ENCODE data around the gene ACTMAP.

ACTMAP gene

DNA sequence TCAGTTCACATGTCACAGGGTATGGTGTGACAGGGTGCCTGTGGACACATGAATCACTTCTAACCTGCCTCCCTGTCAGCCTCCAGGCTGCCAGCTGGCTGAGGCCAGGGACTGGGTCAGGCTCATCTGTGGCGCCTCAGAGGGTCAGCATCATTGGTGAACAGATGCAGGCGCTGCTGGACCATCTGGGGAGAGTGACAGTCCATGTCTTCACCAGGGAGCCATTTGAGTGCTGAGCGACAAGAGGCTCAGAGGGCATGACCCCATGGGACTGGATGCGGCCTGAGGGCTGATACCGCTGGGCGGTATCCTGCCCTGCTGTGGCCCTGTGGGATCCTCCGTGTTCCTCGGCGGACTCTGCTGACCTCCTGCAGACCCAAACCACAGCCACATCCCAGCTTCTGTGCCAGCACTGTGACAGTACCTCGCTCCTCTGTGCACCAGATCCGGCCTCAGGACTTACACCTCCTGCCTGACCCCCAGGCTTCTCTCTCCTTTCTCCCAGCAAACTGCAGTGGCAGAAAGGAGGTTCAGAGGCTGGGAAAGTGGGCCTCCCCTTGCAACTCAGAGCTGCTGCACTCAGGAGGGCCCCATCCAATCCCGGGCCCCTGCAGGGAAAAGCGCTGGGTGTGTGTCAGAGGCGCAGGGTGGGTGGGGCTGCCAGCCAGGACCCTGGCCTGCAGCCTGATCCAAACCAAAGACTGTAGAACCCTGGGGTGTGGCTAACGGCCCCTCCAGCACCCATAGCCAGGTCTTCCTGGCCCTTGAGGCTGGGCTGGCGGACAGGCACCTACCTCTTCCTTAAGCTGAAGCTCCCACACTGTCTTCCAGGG is 10.2 kb downstream of the ACTMAP start:
- H3K4me3 ChIP-seq = no peak overlapping the region
- peak overlapping the region; percentile 42 to 63 for H3K27ac ChIP-seq
- peaks cover 39 to 62% (median 54%) of the 10 kb centered on the region in 3 donors for H3K36me3 ChIP-seq
- H3K27me3 ChIP-seq = no peaks in the 10 kb centered on the region
- intact Hi-C loops (cut with DNase I; ENCODE audit: low total_unique reads) = no loop called here
- H3K4me1 ChIP-seq = peaks cover 0 to 17% (median 8%) of the 10 kb centered on the region in 4 donors
- no peak for DNase-seq
- TF ChIP-seq, protein P1, sequence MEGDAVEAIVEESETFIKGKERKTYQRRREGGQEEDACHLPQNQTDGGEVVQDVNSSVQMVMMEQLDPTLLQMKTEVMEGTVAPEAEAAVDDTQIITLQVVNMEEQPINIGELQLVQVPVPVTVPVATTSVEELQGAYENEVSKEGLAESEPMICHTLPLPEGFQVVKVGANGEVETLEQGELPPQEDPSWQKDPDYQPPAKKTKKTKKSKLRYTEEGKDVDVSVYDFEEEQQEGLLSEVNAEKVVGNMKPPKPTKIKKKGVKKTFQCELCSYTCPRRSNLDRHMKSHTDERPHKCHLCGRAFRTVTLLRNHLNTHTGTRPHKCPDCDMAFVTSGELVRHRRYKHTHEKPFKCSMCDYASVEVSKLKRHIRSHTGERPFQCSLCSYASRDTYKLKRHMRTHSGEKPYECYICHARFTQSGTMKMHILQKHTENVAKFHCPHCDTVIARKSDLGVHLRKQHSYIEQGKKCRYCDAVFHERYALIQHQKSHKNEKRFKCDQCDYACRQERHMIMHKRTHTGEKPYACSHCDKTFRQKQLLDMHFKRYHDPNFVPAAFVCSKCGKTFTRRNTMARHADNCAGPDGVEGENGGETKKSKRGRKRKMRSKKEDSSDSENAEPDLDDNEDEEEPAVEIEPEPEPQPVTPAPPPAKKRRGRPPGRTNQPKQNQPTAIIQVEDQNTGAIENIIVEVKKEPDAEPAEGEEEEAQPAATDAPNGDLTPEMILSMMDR (IDR thresholded peaks at IDR 0.05) = no peak
- H3K9me3 ChIP-seq = no peaks in the 10 kb centered on the region

DNA sequence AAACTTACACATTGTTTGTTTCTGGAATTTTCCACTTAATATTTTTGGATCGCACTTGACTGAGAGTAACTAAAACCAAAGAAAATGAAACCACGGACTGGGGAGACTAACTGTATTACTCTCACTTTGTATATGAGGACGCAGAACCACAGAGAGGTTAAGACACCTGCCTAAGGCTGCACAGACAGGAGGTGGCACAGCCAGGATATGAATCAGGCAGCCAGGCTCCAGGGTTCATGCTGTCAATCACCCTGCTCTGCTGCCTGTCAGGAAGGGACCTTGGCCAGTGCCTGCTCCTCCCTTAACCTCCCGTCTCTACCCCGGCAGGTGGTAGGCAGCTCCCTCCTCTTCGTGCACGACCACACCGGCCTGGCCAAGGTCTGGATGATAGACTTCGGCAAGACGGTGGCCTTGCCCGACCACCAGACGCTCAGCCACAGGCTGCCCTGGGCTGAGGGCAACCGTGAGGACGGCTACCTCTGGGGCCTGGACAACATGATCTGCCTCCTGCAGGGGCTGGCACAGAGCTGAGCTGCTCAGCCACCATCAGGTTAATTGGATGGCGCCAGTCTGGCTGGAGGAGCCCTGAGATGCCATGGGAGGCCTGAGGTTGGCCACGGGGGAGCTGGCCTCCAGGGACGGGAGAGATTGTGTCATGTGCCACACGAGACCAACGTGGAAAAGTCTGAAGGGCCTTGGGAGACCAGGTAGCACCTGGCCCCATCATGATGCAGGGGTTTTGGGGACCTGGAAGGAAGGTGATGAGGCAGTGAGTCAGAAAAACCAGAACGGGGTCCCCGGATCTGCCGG is 11.0 kb downstream of the ACTMAP start:
- Histone ChIP-seq H3K4me1 (peaks cover 0 to 10% (median 2%) of the 10 kb centered on the region in 4 donors), H3K27me3 (no peaks in the 10 kb centered on the region), H3K36me3 (peaks cover 47 to 71% (median 63%) of the 10 kb centered on the region in 3 donors), H3K4me3 (no peak overlapping the region), H3K27ac (peak overlapping the region; percentile 42 to 63), H3K9me3 (no peaks in the 10 kb centered on the region)
- TF ChIP-seq, protein P1 (IDR thresholded peaks at IDR 0.05) = no peak
- no peak for DNase-seq
- intact Hi-C loops (cut with DNase I; ENCODE audit: low total_unique reads) = no loop called here

DNA sequence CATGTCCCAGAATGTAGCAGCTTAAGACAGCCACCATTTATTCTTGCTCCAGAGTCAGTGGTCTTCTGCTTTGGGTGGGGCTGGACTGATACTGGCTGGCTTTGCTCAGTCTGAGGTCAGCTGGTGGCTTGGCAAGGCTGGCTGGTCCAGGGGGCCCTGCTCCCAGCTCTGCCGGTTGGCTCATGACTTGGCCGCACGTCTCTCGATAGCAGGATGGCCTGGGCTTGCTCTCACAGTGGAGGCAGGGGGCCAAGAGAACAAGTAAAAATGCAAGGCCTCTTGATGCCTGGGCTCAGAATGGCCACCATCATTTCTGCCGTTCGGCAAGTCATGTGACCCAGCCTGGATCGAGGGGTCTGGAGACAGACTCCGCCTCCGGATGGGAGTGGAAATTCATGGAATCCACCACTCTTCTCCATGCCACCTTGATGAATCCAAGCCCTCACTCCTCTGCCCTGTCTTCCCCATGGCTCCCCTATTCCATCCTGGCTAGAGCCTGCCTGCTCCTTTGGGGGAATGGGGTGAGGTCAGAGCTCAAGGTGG is 13.1 kb downstream of the ACTMAP start:
- peaks cover 0 to 10% (median 1%) of the 10 kb centered on the region in 4 donors for H3K4me1 ChIP-seq
- H3K27ac ChIP-seq = no peak overlapping the region
- DNase-seq = no peak
- H3K27me3 ChIP-seq = no peaks in the 10 kb centered on the region
- H3K36me3 ChIP-seq = peaks cover 63 to 88% (median 82%) of the 10 kb centered on the region in 3 donors
- TF ChIP-seq, protein P1 (IDR thresholded peaks at IDR 0.05) = no peak
- no peaks in the 10 kb centered on the region for H3K9me3 ChIP-seq
- intact Hi-C loops (cut with DNase I; ENCODE audit: low total_unique reads) = no loop called here
- H3K4me3 ChIP-seq = no peak overlapping the region

DNA sequence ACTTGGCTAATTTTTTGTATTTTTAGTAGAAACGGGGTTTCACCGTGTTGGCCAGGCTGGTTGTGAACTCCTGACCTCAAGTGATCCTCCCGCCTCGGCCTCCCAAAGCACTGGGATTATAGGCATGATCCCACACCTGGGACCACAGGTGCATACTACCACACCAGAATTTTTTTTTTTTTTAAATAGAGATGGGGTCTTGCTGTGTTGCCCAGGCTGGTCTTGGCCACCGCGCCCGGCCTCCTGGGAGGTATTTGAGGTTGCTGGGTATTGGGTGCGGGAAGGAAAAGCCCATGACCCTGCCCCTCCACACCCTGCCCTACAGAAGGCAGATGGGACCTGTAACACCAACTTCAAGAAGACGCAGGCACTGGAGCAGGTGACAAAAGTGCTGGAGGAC is 13.6 kb downstream of the ACTMAP start:
- Histone ChIP-seq H3K4me1 (peaks cover 0 to 10% (median 1%) of the 10 kb centered on the region in 4 donors), H3K4me3 (no peak overlapping the region), H3K9me3 (no peaks in the 10 kb centered on the region), H3K27ac (no peak overlapping the region), H3K27me3 (no peaks in the 10 kb centered on the region), H3K36me3 (peaks cover 69 to 92% (median 84%) of the 10 kb centered on the region in 3 donors)
- no peak for DNase-seq
- TF ChIP-seq, protein P1 (IDR thresholded peaks at IDR 0.05) = no peak
- intact Hi-C loops (cut with DNase I; ENCODE audit: low total_unique reads) = no loop called here

DNA sequence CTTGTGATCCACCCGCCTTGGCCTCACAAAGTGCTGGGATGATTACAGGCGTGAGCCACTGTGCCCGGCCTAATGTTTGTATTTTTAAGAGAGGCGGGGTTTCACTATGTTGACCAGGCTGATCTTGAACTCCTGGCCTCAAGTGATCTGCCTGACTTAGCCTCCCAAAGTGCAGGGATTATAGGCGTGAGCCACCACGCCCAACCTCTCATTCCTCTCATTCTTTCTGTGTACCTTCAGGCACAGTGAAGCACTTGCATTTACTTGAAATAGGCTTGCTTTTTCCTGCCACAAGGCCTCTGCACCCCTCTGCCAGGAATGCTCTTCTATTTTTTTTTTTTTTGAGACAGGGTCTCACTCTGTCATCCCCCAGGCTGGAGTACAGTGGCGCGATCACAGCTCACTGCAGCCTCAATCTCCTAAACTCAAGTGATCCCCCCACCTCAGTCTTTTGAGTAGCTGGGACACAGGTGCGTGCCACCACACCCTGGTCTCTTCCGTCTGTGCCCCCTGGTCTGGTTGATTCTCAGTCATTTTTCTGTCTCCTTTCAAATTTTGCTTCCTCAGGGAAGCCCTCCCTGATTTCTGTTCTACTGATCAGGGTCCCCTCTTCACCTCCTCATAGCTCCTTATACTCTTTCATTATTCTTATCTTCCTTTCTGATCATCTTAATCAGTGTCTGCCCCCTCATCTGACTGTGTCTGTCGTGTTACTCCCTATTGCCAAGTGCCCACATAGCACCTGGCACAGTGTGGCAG is 15.1 kb downstream of the ACTMAP start:
- Histone ChIP-seq H3K27ac (no peak overlapping the region), H3K36me3 (peaks cover 81 to 100% (median 96%) of the 10 kb centered on the region in 3 donors), H3K4me1 (peaks cover 0 to 3% (median 1%) of the 10 kb centered on the region in 4 donors), H3K27me3 (no peaks in the 10 kb centered on the region), H3K9me3 (no peaks in the 10 kb centered on the region), H3K4me3 (no peak overlapping the region)
- DNase-seq = no peak
- TF ChIP-seq, protein P1 (IDR thresholded peaks at IDR 0.05) = no peak
- intact Hi-C loops (cut with DNase I; ENCODE audit: low total_unique reads) = no loop called here
